GM18519 (cell line): ENCODE measurements around the gene TEX19.
"Not testable (repeated sequence)": the region's sequence is repeated elsewhere in the genome, so short reads cannot be mapped to it uniquely, and the experiment has no call there.

Experiments used
- ATAC-seq: cut with Tn5 transposase; IDR thresholded peaks from one replicate; pipeline ENCODE4 v1.9.1; 2021; ENCODE audit warnings: mild to moderate bottlenecking, moderate library complexity; ENCODE audit not compliant: unreplicated experiment, low FRiP score

Gene TEX19

DNA sequence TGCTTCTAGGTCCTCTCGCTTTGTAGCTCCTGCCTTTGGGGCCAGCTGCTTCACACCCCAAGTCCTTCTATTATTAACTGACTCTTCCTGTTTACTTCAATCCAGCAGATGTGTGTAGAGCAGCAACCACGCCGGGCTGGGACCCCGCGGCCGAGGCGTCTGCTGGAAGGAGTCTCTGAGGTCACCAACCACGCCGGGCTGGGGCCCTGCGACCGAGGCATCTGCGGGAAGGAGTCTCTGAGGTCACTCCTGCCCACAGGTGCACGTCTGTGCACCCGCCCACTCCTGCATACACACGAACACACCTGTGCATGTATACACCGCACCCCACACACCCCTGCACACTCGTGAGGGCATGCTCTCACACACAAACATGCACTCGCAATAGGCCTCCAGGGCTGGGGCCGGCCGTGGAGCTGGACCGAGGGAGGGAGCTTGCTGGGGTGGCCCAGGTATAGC lies 7.8 kb upstream of the TEX19 start:
- no peak for ATAC-seq

DNA sequence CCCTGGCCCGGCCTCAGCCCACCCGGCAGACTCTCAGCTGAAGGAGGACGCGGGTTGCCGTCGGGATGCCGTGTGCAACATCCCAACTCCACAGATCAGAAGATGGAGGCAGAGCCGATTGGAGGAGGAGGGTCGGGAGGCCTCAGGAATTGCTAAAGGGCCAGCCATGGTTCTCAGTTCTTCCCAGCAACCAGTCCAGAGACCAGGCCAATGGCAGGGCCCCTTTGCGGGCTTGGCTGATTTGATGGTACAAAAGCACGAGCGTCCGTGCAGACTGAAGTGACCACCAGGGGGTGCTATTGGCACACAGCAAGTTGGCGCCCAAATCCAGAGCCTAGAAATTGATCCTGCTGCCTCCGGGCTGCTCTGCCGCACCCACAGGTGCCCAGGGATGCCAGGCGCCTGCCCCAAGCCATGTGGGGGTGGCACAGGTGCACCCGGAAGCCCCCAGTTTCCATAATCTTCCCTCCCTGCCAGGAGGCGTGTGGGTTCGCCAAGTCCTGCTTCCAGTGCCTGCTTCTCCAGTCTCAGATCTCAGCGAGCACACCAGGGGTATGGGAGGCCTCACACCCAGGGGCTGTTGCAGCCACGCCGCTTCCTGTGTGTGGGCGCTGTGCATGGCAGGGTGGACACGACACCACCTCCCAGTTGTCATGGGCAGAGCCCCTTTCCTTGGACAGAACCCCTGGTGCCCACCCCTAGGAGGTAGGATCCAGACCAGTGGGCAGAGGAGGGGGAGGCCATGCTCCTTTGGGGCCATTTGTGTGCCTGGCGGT lies 7.1 kb upstream of the TEX19 start:
- no peak for ATAC-seq

DNA sequence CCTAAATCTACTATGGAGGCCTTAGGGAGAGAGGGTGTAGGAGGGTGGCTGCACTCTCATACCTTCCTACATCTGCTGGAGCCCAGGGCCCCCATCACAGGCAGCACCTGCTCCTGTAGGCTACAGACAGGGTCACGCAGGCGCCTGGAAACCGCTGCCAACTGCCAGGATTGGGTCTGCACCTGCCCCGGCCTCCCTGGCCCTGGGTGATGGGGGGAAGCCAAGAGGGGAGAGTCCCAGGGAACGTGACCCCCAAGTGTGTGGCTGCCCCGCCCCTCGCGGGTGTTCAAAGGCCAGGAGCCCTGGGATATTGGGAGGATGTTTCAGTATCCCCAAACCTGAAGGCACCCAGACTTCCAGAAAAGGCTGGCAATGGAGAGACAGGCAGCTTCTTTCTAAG lies 5.6 kb upstream of the TEX19 start:
- ATAC-seq, result no peak

DNA sequence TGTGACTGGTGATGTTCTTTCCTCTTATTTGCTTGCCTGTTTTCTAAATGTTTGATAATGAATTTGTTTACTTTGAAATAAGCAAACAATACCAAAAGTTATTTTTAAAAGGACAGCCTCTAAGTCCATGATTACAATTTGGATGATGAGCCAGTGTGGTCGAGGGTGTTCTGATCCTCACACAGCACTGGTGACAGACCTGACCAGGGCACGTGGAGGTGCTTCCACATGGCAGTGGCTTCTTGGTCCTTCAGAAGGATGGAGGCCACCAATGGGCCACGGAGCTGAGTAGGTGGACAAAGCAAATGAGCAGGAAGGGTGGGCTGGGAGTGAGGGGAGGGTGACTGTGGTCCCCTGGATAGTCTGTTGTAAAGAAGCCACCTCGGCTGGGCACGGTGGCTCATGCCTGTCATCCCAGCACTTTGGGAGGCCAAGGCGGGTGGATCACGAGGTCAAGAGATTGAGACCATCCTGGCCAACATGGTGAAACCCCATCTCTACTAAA lies 4.2 kb upstream of the TEX19 start:
- no peak for ATAC-seq

DNA sequence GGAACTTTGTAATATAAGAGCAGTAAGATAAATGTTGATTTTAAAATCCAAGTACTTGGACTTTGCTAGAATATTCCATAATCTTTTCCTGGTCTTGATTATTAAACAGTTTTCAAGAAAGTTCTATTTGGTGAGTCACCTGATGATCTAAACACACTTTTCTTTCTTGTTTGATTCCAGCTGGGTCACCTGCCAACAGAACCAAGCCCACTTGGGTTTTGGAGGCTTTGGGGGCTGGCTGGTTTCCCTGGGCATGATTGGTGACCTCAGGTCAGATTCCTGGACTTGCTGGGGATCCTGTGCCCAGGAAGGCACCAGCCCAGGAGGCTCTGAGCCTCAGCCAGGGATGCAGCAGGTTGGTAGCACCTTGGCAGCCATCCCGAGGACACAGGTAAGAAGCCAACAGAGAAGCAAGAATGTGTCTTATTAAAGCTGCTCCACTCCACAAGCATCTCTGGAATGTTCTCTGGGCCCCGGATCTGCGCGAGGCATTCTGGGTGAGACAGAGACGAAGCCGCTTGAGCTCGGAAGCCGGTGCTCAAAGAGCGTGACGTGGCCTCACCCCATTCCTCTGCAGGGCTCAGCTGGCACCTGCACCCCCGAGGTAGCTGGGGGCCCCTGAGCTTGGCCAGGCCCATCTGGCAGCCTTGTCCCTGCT lies 3.1 kb upstream of the TEX19 start:
- no peak for ATAC-seq

DNA sequence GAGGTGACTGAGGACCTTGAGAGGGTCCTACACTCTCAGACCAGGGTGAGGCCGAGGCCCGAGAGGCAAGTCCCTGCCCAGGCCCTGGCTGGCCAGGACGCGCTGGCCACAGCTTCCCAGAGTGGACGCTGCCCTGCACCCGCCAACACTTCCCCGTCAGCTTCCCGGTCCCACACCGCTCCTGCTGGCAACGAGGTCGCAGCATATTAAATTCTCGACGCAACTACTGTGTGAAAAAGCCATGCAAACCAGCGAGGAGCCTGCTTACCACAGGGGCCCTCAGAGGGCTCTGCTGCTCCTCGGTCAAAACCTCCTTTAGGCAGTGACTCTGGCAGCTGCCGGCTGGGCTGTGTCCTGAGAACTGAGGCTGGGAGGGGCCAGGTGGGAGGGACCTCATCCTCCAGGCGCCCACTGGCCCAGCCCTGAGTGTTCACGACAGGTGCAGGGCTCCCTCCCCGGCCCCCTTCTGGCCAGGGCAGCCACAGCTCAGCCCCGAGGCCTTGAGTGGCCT lies 2.1 kb upstream of the TEX19 start:
- ATAC-seq, result no peak

DNA sequence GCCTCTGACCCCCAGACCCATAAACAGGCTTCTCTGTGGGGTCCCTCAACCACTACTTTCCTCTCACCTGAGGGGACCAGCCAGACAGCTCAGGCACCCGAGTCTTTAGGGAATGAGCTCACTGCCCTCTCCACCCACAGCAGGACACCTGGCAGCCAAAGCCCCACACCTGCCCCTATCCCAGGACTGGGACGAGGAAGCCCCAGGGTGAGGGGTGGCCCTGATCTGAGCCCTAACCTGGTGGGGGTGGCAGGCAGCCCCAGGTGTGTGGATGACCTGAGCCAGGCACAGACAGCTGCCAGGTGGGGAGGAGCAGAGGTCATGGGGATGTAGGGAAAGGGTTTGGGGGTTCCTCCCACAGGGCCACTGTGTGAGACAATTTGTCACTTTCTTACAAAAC lies 1.7 kb upstream of the TEX19 start:
- no peak for ATAC-seq

DNA sequence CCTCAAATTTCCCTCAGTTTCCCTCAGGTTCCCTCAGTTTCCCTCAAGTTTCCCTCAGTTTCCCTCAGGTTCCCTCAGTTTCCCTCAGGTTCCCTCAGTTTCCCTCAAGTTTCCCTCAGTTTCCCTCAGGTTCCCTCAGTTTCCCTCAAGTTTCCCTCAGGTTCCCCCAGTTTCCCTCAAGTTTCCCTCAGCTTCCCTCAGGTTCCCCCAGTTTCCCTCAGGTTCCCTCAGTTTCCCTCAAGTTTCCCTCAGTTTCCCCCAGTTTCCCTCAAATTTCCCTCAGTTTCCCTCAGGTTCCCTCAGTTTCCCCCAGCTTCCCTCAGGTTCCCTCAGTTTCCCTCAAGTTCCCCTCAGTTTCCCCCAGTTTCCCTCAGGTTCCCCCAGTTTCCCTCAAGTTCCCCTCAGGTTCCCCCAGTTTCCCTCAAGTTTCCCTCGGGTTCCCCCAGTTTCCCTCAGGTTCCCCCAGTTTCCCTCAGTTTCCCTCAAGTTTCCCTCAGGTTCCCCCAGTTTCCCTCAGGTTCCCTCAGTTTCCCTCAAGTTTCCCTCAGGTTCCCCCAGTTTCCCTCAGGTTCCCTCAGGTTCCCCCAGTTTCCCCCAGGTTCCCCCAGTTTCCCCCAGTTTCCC lies 516 bp downstream of the TEX19 start:
- not testable (repeated sequence) for ATAC-seq

DNA sequence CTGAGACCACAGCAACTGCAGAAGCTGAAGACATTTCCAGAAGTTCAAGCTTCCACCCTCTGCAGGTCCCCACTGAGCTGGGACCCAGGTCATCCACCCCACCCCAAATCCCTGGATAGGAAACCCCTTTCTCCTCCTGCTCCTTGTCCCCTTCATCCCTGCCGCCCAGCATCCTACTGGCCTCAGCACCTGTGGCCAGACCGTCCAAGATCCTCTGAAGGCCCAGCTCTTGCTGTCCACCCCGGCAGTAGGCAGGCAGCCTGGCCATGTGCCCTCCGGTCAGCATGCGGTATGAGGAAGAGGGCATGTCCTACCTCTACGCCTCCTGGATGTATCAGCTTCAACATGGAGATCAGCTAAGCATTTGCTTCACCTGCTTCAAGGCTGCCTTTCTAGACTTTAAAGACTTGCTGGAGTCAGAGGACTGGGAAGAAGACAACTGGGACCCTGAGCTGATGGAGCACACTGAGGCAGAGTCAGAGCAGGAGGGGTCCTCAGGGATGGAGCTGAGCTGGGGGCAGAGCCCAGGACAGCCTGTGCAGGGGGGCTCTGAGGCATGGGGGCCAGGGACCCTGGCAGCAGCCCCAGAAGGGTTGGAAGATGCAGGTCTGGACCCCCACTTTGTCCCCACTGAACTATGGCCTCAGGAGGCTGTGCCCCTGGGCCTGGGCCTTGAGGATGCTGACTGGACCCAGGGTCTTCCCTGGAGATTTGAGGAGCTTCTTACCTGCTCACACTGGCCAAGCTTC lies 3.0 kb downstream of the TEX19 start:
- ATAC-seq, result no peak

DNA sequence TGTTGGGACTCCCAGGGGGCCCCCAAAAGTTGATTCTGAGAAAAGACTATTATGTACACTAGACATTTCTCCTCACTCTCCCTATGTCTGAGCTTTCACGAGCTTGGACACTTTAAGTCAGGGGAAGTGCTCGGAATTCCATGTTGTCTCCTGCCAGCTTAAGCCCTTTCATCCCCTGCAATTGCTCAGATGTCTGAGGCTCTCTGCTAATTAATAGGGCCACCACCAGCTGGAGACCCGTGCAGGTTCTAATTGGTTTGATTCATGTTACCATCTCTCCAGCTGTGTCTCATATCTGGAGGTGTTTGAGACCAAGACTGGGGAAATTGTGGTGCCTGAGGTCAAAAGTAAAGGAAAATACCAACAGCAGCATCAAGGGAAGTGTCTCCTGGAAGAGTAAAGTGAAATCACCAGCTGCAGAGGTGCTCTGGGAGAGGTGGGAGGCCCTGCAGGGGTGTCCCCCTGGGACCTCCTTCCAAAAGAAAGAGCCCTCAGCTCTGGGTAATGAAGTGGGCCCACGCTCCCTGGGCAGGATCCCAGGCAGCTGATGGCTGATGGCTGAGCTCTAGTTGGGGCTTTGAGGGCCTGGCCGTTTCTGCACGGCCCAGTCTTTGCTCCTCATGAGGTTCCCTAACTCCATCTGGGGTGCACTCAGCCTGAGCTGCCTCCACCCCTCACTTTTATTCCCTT lies 6.7 kb downstream of the TEX19 start:
- ATAC-seq, result no peak

DNA sequence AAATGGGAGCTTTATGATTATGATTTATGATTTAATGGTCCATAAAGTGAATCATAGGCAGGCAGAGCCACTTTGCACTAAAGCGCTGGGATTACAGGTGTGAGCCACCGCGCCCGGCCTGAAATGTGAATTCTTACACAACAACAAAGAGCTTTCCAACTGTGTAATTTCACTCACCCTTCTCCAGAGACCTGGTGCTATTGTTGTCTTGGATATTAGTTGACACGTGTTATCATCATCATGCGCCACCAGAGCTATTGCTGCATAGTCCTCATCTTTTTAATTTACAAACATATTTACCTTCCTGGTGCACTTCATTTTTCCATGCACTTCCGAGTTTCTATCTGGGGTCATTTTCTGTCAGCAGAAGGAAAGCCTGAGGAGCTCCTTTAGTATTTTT lies 7.7 kb downstream of the TEX19 start:
- no peak for ATAC-seq

DNA sequence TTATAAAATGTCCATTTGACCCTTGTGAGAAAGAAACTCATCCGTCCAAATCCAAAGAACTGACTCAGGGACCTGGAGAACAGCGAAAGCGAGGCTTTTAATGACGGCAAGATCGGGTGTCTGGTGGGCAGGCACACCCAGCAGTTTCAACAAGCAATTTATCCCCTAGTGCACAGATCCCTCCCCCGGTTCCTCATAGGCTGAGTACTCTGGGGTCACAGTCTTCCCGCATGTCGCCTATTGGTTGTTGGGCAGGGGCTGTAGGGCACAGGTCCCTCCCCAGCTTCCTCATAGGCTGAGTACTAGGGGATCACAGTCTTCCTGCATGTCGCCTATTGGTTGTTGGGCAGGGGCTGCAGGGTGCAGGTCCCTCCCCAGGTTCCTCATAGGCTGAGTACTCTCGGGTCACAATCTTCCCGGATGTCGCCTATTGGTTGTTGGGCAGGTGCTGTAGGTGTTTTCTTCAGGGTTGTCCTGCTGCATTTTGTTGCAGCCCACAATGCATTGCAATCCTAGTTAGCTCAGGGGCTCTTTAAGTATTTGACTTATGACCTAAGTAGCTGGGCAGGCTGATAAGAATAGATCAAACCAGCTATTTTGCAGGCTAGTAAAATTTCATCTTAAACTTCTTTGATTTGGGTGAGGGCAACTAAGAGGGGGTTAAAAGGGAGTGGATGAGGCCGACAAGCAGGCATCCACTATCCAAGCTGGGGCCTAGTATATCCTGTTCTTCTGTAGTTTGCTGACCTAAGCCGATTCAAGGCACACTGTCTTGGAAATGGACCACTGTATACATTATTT lies 8.9 kb downstream of the TEX19 start:
- ATAC-seq, result no peak

DNA sequence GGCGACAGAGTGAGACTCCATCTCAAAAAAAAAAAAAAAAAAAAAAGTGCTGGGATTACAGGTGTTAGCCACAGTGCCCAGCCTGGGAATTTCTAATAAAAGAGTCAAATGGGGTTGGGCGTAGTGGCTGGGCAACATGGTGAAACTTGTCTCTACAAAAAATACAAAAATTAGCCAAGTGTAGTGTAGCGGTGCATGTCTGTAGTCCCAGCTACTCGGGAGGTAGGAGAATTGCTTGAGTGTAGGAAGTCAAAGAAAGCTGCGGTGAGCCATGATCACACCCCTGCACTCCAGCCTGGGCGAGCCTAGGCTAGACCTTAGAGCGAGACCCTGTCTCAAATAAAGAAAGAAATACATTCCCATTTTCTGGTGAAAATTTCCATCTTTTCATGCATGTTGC lies 10.2 kb downstream of the TEX19 start:
- ATAC-seq, result no peak

DNA sequence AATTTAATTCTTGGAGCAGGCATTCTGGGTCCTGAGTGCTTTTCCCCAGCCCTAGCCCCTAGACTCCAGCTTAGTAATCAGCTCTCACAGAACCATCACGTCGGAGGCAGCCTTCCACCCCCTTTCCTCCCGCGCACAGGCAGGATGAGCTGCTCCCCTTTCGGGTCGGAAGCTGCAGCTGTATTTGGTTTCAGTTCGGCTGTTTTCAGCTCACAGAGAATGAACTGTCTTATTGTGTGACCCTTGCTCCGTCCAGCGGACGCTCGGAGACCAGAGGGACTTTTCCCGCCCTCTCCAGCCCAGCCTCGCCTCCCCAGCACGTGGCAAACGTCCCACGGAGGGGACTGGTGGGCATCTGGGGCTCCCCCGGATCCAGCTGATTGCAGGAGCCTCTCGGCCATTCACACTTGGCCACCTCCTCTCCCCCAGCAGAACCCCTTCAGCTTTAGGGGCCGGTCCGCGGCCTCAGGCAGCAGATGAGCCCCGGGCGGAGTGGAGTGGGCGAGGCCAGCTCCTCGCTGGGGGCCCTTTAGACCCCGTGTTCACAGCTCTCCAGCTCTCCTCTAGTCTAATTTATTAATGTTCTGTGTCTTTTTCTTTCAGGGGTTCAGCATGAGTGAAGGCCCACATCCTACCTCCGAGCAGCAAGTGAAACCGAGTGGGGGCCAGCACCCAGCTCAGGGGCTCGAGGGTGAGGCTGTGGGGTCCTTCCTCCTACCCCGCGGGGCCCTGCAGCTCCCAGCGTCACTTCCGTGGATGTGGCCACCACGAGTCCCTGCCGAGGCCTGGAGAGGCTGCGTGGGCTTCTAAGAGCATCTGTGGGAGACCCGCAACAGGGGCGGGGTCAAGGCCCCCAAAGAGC lies 11.7 kb downstream of the TEX19 start:
- no peak for ATAC-seq

DNA sequence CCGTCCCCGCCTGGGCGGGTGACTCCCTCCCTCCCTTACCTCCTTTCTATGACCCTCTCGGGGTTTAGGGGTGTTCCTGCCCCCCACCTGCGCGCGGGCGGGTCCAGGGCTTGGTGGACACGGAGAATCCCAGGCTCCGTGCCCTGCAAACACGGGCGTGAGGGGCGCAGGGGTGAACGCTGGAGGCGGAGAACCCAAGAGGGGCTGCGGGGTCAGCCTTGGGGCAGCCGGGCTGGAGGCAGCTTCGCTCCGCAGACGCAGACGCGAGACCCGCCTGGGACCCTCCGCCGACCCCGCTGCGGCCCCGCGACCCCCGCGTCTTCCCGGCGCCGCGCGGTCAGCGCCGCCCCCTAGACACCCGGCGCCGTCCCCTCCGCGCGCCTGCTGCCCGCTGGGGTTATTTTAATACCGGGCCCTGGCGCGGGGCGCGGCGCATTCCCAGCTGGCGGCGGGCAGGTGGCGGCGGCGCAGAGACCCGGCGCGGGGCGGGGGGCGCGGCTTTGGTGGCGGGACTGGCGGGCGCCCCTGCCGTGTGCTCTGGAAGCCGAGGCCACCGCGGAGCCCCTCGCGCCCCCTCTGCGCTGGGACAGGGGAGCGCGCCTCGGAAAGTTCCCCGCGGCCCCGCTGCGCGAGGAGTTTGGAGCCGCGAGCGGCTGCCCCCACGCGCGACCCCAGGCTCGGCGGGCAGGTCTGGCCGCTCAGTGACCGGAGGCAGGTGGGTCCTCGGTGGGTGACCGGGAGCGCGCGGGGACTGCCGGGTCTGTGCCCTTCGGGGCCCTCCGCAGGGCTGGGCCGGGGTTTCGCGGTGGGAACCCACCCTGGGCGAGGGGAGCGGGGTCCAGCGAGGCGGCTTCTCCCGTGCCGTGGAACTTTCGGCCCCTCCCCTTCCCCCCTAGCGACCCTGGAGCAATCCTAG lies 12.5 kb downstream of the TEX19 start, which contains the start of gene UTS2R:
TSS of gene UTS2R (plus strand) at position 433 of the 916 bp plus-strand sequence. CDS start 2,560 bp downstream, outside the sequence.
- no peak for ATAC-seq

DNA sequence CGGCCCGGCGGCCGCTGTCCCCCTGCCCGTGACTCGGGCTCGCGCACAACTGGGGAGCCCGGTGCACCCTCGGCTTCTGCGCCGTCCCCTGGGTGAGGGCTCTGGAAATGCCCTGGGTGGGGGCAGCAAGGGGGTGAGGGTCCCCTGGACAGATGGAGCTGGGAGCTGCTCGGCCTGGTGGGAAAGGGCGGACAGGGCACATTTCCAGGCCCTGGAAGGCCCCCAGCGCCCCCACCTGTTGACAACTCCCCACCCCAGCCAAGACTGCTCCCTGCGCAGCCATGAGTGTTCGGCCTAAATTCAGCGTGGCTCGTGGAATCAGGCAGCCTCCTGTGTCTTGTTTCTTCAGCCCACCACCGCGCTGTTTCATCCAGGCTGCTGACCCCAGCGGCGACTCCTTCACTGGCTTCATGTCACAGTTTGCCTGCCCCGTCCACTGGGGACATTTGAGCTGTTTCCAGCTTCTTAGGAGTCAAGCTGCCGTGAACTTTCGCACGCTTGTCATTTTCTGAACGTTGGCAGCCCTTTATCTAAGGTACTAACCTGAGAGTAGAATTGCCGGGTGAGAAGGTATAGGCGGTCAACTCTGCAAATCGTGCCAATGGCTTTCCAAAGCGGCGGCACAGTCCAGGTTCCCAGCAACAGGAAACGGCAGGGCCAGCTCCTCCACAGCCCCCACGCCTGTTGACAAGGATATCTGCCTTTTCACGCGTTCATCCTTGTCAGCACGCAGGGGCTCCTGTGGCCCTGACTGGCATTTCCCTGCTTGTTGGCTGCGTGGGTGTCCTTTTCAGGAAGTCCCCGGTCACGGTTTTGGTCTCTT lies 13.4 kb downstream of the TEX19 start:
- ATAC-seq, result no peak
